Measurements from ENCODE around the gene NELFE.

DNA sequence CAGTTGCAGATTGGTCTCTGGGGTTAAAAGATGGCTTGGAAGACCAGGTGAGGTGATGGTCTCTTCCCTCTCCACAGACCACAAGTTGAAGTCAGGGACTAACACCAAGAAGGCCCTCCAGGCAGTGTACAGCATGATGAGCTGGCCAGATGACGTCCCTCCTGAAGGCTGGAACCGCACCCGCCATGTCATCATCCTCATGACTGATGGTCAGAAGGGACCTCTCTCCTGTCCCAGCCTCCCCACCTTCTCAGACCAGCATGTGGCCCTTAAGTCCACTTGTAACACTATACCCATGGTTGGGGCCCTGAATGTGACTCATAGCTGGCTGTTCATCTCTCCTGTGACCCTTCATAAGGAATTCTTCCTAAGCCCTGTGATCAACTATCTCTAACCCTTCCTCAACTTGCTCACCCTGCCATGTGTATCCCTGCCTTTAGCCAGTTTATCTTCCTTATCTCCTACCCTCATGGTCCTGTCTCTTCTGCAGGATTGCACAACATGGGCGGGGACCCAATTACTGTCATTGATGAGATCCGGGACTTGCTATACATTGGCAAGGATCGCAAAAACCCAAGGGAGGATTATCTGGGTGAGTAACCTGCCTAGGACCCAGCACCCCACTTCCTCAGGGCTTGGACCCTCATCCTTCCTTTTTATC lies 9.9 kb downstream of the NELFE start:
- TF ChIP-seq EZH2 (IDR thresholded peaks at IDR 0.05; ENCODE audit: borderline replicate concordance) (no peak), CTCF (IDR thresholded peaks at IDR 0.05; ENCODE audit: poor library complexity) (no peak), EZH2phosphoT487 (IDR thresholded peaks at IDR 0.05; ENCODE audit: low read depth, severe bottlenecking, unreplicated experiment) (no peak)
